Stimulated activated CD4-positive, alpha-beta T cell treated with anti-CD3 and anti-CD28 coated beads, TNF-alpha, amount 100 ng/mL, for 48 hours (primary cell): ENCODE data around the gene CCL15.
"Not testable (repeated sequence)": the region's sequence is repeated elsewhere in the genome, so short reads cannot be mapped to it uniquely, and the experiment has no call there.

Source experiments
- DNase-seq, 3 donors: peaks; one replicate each; pipeline ENCODE4 v3.0.0-alpha.2; 2020; ENCODE audit warnings: low read depth in 3 of 3

Gene CCL15

GRCh38 chr17:36001110-36001771 is at the start of gene CCL15:
Gene CCL15 (minus strand): TSS chr17:36001553. CDS start chr17:36001492, 61 bp downstream.
- DNase-seq: no peak

- no peak for DNase-seq
Measured at GRCh38 chr17:36049643-36050042, 48.3 kb upstream of the CCL15 start.

- DNase-seq: no peak
Measured at GRCh38 chr17:36048066-36048465, 46.7 kb upstream of the CCL15 start.

- DNase-seq: no peak
Measured at GRCh38 chr17:36036235-36036634, 34.9 kb upstream of the CCL15 start.

GRCh38 chr17:36034127-36034526 is 32.8 kb upstream of the CCL15 start:
- no peak for DNase-seq

GRCh38 chr17:36030956-36031355 is 29.6 kb upstream of the CCL15 start:
- DNase-seq: no peak

- DNase-seq: no peak
Measured at GRCh38 chr17:36027761-36028160, 26.4 kb upstream of the CCL15 start.

GRCh38 chr17:36024106-36024869 is 22.9 kb upstream of the CCL15 start:
- no peak for DNase-seq

GRCh38 chr17:36019423-36019822 is 18.1 kb upstream of the CCL15 start:
- no peak for DNase-seq

- no peak for DNase-seq
Measured at GRCh38 chr17:36017799-36018198, 16.4 kb upstream of the CCL15 start, which contains the start of gene CCL23. Gene CCL23 (minus strand): TSS chr17:36017972. CDS start chr17:36017897, 75 bp downstream.

GRCh38 chr17:36016555-36016954 is 15.2 kb upstream of the CCL15 start:
- no peak for DNase-seq

GRCh38 chr17:36015895-36016294 is 14.5 kb upstream of the CCL15 start:
- not testable (repeated sequence) for DNase-seq

- no peak for DNase-seq
Measured at GRCh38 chr17:36014946-36015345, 13.6 kb upstream of the CCL15 start.

- no peak for DNase-seq
Measured at GRCh38 chr17:36011201-36011600, 9.8 kb upstream of the CCL15 start.

GRCh38 chr17:36008998-36009665 is 7.8 kb upstream of the CCL15 start:
- no peak for DNase-seq

- DNase-seq: no peak
Measured at GRCh38 chr17:36004594-36005108, 3.3 kb upstream of the CCL15 start.

GRCh38 chr17:36002631-36003030 is 1.3 kb upstream of the CCL15 start:
- DNase-seq: no peak

- no peak for DNase-seq
Measured at GRCh38 chr17:36001862-36002603, 680 bp upstream of the CCL15 start.

GRCh38 chr17:36000732-36001109 is 632 bp downstream of the CCL15 start:
- no peak for DNase-seq

- DNase-seq: no peak
Measured at GRCh38 chr17:35998756-35999155, 2.6 kb downstream of the CCL15 start.

- no peak for DNase-seq
Measured at GRCh38 chr17:35998018-35998545, 3.3 kb downstream of the CCL15 start.
